ENCODE measurements around the gene RAD9A. TPM values are rescaled to one million over a fixed set of nuclear protein-coding genes. Genes with fewer than 3 reads are reported as not detected.

The RAD9A gene
- total RNA-seq, 1 donor from 2014 or later: 12.1 TPM

DNA sequence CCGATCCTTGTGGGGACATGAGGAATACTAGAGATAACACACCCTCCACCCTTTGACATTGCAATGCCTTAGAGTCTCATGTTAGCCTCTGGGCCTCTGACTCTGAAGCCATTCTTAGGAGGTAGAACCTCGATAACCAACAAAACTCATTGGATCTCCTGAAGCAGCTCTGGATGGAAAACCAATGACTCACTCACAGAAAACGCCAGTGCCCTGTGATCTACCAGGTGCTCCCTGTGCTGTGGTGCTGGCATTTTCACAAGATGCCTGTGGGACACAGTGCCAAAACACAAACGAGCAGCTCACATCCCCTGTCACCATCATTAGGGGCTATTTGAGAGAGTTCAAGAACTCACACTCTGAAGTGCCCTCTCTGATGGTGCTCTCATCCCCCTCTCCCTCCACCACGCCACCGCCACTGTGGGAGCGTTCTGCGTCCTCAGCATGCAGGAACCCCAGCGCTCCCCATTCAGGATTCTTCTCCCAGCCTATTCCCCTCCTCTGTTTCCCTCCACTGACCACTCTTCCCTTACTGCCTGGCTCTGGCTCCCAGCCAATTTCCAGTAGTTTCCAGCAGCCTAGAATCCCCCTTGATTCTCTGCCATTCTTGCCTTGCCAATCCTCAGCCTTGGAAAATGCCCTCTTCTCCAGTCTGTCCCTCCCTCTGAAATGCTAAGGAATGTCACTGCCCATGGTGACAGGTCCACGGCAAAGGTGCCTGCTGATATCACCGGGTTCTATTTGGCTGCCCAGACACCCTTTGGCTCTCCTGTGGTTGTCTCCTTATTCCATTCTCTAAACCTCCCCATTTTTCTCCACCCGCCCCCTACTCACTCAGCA, 33.7 kb upstream of the RAD9A start:
- peaks cover 20% of the 10 kb centered on the region for H3K27me3 Mint-ChIP-seq (ENCODE audit: unreplicated experiment)
- no peak overlapping the region for H3K4me3 Mint-ChIP-seq (ENCODE audit: unreplicated experiment)
- no peak overlapping the region for H3K27ac Mint-ChIP-seq (ENCODE audit: unreplicated experiment)
- DNase-seq: no peak
- H3K36me3 Mint-ChIP-seq (ENCODE audit: unreplicated experiment): no peaks in the 10 kb centered on the region
- peaks cover 10% of the 10 kb centered on the region for H3K9me3 Mint-ChIP-seq (ENCODE audit: unreplicated experiment)
- H3K4me1 Mint-ChIP-seq (ENCODE audit: low read depth, unreplicated experiment): peaks cover 9% of the 10 kb centered on the region
- TF ChIP-seq, protein P1, sequence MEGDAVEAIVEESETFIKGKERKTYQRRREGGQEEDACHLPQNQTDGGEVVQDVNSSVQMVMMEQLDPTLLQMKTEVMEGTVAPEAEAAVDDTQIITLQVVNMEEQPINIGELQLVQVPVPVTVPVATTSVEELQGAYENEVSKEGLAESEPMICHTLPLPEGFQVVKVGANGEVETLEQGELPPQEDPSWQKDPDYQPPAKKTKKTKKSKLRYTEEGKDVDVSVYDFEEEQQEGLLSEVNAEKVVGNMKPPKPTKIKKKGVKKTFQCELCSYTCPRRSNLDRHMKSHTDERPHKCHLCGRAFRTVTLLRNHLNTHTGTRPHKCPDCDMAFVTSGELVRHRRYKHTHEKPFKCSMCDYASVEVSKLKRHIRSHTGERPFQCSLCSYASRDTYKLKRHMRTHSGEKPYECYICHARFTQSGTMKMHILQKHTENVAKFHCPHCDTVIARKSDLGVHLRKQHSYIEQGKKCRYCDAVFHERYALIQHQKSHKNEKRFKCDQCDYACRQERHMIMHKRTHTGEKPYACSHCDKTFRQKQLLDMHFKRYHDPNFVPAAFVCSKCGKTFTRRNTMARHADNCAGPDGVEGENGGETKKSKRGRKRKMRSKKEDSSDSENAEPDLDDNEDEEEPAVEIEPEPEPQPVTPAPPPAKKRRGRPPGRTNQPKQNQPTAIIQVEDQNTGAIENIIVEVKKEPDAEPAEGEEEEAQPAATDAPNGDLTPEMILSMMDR (IDR thresholded peaks at IDR 0.05; ENCODE audit: partially characterized antibody, unreplicated experiment): no peak

DNA sequence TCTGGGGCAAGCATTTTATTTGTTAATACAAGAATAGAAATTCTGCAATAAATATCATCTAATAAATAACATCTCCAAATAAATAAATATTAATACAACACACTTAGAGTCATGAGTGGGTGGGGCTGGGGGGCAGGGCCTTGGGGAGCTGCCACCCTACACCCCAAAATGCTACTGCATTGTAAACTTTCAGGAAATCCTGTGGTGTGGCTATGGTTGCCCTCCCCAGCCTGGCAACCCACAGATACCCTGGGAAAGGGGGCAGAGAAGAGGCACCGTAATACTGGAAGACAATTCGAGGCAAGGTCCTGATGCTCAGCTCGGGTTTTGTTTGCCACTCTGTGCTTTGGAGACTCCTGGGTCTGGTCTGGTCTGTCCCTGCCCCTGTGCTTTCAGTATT, 27.6 kb upstream of the RAD9A start:
- Mint-ChIP-seq H3K27ac (ENCODE audit: unreplicated experiment) (no peak overlapping the region), H3K27me3 (ENCODE audit: unreplicated experiment) (peaks cover 11% of the 10 kb centered on the region), H3K4me3 (ENCODE audit: unreplicated experiment) (no peak overlapping the region), H3K9me3 (ENCODE audit: unreplicated experiment) (peaks cover 5% of the 10 kb centered on the region), H3K4me1 (ENCODE audit: low read depth, unreplicated experiment) (no peaks in the 10 kb centered on the region), H3K36me3 (ENCODE audit: unreplicated experiment) (no peaks in the 10 kb centered on the region)
- TF ChIP-seq, protein P1 (IDR thresholded peaks at IDR 0.05; ENCODE audit: partially characterized antibody, unreplicated experiment): no peak
- DNase-seq: no peak

DNA sequence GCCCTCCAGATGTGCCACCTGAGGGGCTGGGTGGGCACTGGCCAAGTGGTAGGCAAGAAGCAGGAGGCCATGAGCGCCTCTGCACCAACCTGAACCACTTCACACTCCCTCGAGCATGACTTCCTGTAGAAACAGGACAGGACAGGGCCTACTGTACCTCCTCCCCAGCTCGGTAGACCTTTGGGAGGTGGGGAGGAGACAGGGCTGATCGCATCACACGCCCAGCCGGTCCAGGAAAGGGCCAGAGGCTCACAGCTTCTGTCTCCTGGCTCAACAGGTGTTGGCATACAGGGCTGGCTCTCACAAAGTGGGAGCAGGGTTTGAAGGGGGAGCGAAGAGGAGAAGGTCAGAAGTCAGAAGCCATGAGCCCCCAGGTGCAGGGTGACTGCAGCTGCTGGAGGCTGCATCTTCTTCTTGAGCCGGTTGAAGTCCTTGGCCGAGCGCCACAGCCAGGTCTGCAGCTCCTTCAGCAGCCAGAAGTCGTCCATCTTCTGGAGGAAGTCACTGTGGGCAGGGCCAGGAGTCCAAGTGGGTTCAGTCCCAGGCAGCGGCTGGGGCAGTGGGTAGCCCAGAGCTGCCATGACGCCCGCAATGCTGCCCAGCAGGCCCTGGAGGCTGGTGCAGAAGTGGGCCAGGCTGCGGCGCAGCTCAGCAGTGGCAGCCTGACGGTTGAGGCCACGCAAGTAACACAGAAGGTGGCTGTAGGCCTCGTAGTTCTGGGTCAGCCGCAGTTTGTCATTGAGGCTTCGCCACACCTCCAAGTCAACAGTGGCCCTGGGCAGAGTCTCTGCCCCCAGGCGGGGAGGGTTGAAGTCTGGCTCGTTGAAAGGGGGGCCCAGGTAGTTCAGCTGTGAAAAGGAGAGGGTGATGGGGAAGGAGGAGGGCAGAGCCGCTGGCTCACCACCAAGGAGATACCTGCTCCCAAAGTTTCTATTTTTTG, 26.7 kb upstream of the RAD9A start:
- Mint-ChIP-seq H3K36me3 (ENCODE audit: unreplicated experiment) (no peaks in the 10 kb centered on the region), H3K4me3 (ENCODE audit: unreplicated experiment) (no peak overlapping the region), H3K27me3 (ENCODE audit: unreplicated experiment) (peaks cover 10% of the 10 kb centered on the region), H3K9me3 (ENCODE audit: unreplicated experiment) (peaks cover 5% of the 10 kb centered on the region), H3K27ac (ENCODE audit: unreplicated experiment) (no peak overlapping the region), H3K4me1 (ENCODE audit: low read depth, unreplicated experiment) (no peaks in the 10 kb centered on the region)
- TF ChIP-seq, protein P1 (IDR thresholded peaks at IDR 0.05; ENCODE audit: partially characterized antibody, unreplicated experiment): no peak
- DNase-seq: no peak

DNA sequence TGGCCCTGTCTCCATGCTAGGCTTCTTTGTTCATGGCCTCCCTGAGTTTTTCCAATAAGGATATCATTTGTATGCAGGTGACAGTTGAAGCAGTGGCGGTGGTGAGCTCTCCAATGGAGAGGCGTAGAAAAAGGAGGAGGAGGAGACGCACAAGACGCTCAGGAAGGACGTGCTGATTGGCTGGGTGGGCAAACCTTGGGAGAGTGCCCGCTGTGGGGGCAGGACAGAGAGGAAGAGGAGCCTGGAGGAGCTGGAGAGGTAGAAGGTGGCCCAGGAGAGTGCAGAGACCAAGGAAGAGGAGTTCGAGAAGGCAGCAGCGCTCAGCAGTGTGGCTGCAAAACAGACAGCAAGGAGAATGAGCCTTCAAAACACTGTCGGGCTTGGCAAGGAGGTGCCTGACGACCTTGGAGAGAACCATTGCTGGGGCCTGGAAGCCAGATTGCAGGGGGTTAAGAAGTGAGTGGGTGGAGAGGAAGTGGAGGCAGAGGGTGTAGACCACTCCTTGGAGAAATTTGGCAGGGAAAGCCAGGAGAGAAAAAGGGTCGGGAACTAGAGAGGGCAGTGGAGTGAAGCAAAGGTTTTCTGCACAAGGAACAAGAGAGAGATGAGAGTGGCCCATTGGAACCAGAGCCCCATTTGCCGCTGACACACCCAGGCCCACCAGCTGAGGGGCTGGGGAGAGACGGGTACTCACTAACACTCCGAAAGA, 25.9 kb upstream of the RAD9A start:
- TF ChIP-seq, protein P1 (IDR thresholded peaks at IDR 0.05; ENCODE audit: partially characterized antibody, unreplicated experiment): no peak
- no peak for DNase-seq
- peaks cover 10% of the 10 kb centered on the region for H3K27me3 Mint-ChIP-seq (ENCODE audit: unreplicated experiment)

More for the DNA sequence above, 25.9 kb upstream of the RAD9A start:
- H3K27ac Mint-ChIP-seq (ENCODE audit: unreplicated experiment): no peak overlapping the region
- no peak overlapping the region for H3K4me3 Mint-ChIP-seq (ENCODE audit: unreplicated experiment)
- no peaks in the 10 kb centered on the region for H3K4me1 Mint-ChIP-seq (ENCODE audit: low read depth, unreplicated experiment)
- H3K36me3 Mint-ChIP-seq (ENCODE audit: unreplicated experiment): no peaks in the 10 kb centered on the region
- peaks cover 5% of the 10 kb centered on the region for H3K9me3 Mint-ChIP-seq (ENCODE audit: unreplicated experiment)

Measured in glutamatergic neuron (in vitro differentiated cells).